KG1 (cell line): ENCODE data around the gene NARF.

Experiments
- DNase-seq: peaks from one replicate; lab custom pipeline; 2025; lab: John Stamatoyannopoulos, UW

The NARF gene

DNA sequence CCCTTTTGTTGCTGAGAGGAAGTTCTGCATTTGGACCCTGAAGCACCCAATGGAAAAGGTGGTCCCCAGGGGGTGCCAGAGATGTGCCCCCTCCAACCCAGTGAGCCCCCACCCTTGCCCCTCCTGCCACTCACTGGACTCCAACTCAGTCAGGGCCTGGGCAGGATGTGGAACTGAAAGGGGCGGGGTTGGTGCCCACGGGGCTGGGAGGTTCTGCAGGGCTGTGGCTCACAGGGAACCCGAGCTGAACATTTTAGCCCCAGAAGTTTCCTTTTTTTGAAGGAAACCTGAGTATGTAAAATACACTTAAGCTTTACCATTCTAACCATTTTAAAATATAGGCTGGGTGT lies 24.4 kb upstream of the NARF start:
- DNase-seq = no peak

DNA sequence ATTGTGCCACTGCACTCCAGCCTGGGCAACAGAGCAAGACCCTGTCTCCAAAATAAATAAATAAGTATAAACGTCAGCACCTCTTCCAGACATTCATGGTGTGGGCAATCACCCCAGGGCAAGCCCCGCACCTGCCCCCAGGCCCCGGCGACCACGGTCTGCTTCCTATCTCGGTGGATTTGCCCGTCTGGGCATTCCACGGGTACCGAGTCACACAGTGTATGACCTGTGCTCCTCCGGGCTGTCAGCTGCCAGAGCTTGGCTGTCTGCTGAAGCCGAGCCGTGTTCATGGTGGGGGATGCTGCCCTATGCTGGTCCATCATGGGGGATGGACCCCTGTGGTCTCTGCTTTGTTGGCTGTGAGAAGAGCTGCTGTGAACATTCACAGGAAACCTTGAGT lies 23.4 kb upstream of the NARF start:
- DNase-seq = no peak

DNA sequence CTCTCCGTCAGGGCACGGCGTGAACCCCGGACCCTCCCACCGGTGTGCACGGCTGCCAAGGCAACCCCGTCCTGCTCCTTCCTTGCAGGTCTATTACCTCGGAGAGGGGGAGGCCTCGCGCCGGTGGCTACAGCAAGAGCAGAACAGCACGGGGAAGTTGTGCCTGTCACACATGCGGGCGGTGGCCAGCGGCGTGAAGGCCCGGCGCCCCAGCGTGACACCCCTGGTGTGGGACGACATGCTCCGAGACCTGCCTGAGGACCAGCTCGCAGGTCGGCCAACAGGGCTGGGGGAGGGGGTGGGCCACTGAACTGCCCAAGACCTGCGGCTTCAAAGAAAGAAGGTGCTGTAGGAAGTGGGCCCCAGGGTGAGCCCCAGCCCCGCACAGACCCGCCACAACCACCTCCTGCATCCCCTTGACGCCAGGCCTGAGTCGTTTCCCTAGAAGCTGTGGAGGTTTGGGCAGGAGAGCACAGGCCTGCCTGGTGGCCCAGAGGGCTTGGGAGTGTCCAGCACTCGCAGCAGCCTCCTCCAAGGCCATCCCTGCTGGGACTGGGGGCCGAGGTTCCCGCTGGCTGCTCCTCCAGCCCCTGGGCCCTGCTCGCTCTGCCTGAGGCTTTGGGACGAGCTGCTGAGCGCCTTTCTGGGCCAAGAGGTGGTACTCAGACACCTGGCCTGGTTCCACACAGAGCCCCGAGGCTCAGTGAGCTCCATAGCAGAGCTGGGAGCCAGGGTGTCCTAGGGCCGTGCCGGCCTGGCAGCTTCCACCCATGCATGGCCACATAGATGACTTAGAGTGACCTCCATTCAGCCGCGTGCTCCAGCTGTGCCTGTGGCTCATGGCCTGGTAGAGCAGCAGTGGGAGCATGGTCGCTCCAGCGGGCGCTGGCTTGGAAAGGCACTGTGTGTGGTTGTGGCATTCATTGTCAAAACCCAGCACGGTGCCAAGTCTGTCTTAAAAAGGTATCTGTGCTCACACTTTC lies 22.6 kb upstream of the NARF start:
- no peak for DNase-seq

DNA sequence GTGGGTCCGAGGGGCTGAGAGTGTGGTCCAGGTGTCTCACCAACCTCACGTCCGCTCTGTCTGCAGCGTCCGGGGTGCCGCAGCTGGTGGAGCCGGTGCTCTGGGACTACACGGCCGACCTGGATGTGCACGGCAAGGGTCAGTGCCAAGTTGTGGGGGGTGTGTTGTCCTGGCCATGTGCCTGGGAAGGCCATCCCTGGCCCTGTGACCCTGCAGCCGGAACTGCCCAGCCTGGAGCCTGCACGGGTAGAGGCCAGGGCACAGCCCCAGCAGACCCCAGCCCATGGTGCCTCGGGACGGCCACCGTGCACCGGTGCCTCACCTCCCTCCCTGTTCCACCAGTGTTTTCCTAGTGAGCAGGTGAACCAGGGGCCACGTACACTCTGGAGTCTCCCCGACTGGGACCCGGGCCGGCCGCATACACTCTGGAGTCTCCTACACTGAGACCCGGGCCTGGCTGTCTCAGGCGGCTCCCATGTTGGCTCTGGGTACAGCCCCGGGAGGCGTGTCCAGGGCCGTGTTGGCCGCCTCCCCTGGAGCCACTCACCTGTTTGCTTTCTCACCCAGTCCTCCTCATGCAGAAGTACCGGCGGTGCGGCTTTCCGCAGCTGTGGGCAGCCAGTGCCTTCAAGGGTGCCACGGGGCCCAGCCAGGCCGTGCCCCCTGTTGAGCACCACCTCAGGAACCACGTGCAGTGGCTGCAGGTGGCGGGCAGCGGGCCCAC lies 21.8 kb upstream of the NARF start:
- no peak for DNase-seq

DNA sequence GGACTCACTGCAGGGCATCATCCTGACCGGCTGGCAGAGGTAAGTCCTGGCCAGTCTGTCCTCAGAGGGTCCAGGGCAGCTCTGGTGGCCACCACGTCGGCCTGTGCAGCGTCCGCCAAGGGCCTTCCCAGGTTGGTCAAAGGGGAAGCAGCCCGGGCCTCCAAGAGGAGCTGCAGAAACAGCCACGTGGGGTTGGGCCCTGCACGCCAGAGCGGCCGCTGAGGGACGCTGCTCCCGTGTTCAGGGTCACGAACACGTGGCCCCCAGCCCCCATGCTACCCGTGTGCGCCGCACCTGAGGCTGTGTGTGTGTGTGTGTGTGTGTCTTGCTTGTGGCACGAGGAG lies 21.2 kb upstream of the NARF start:
- no peak for DNase-seq

DNA sequence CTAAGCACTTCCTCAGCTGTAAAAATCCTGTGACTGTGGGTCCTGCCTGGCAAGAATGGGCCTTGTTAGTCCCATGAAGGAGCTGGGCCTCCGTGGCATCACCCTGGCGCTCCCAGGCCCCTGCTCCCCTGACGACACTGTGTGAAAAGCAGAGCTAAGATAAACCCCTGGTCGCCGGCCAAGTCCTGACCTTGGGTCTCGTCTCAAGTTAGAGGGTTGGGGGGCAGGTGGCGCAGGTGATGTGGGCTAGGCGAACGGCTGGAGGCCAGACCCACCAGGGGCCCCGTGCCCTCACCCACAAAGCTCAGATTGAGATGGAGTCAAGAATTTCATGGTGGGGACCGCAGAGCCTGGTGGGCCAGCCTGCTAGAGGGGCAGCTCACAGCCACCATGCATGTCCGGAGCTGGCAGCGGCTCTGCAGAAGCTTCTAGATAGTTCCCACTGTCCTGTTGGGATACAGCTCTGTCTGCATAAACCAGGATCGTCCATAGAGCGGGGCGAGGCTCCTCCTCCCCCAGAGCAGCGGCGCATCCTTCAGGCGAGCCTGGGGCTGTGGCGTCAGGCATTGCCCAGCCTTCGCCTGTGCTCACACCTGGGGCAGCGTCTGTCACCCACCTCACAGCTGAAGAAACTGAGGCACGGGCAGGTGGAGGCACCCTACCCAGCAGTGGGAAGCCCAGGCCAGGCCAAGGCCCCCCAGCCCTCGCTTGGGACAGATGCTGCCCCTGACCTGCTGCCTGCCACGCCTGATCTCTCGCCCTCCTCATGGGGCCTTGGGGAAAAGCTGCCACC lies 19.9 kb upstream of the NARF start:
- DNase-seq = no peak

DNA sequence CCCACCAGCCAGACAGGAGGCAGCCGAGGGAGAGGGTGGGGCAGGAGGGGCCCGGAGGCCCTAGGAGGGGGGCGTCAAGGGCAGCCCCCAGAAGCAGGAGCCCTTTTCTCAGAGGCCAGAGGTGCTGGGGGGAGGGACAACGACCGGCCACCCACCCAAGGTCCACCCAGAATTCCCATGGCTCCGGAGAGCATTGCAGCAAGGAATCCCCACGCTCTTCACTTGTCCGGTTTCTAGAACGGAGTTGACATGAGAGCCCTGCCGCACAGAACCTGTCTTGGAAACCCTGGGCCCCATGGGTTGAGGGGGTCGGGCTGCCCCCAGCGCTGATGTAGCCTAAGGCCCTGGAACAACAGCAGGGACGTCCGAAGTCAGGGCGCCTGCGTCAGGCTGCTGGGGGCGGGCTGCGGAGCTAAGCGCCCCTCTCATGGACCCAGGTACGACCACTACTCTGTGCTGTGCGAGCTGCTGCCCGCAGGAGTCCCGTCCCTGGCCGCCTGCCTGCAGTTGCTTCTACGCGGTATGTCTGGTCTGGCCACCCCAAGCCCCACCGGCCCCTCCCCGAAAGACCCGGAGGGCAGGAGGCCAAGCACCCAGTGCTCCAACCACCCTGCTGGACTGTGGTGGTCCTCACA lies 19.2 kb upstream of the NARF start:
- no peak for DNase-seq

DNA sequence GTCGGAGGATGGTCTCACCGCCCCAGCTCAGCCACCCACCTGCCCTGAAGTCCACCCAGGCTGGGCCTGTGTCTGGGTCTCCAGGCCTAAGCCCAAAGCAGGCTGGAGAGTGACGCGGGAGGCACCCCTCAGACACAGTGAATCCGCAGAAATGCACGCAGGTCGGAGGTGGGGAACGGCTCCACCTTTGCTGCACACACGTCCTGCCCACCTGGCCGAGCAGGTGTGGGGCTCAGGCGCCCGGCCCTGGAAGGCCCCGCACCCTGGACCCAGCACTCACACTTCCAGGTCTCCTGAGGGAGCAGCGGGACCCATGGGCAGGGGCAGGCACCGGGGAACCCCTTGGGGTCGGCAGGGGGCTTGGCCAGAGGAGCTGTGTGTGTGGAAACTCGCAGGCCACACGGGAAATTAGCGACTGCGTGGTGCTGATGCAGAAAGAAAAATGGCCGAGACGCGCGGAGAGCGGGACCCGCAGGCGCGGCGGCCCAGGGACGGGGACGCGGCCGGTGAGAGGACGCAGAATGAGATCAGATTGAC lies 18.6 kb upstream of the NARF start:
- no peak for DNase-seq

DNA sequence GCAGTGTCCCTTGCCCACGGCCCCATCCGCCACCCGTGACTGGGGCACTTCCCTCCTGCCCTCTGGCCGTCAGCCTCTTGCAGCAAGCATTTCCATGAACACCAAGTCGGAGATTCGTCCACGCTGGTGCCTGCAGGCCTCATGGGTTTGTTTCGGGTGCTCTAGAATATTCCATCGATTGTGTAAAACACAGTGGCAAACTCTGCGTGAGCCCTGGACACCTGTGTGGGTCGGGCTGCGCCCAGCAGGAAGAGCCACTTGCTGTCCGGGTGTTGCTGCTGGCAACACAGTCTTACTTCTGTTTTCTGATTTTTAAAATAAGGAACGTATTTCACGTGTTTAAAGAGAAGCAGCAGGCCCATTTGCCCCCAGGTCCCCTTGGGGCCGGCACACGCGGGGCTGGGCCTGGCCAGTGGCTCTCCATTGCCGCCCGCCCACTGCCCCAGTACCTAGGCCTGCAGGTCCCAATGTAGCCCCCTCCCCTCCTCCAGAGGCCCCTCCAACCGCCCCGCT lies 18.0 kb upstream of the NARF start:
- DNase-seq = no peak

DNA sequence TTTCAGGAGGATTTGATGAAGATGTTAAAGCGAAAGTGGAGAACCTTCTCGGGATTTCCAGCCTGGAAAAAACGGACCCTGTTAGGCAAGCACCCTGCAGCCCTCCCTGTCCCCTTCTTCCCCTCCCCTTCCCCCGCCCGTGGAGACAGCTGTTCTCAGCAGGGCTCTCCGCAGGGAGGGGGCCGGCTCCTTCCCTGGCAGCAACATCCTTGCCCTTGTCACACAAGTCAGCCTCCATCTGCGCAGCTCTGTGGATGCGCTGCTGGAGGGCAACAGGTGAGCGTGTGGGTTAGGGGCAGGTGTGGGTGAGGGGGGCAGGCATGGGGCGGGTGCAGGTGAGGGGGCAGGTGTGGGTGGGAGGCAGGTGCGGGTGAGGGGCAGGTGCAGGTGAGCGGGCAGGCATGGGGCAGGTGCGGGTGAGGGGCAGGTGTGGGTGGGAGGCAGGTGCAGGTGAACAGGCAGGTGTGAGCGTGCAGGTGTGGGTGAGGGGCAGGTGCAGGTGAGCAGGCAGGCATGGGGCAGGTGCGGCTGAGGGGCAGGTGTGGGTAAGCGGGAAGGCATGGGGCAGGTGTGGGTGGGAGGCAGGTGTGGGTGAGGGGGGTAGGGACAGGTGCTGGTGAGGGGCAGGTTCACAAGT lies 17.4 kb upstream of the NARF start:
- DNase-seq = no peak

DNA sequence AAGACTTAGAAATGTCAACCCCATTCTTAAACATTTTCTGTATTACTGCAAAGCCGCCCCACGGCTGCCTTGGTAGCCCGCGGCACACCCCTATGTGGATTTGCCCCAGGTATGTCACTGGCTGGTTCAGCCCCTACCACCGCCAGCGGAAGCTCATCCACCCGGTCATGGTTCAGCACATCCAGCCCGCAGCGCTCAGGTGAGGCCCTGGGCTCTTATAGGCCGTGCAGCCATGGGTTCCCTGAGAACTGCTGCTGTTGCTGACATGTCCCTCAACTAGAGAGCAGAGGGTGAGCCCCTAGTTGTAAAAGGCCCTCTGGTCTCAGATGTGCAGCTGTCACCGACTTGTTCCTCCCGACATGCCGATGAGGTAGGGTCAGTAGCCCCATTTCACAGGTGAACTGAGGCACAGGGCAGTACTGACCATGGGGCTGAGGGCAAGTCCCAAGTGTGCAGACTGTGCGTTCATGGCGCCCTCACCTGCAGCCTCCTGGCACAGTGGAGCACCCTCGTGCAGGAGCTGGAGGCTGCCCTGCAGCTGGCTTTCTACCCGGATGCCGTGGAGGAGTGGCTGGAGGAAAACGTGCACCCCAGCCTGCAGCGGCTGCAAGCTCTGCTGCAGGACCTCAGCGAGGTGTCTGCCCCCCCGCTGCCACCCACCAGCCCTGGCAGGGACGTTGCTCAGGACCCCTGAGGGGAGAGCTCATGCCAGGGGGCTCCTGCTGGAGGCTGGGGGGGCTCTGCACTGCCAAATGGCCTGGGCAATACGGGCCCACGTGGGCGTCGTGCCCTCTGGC lies 16.7 kb upstream of the NARF start:
- no peak for DNase-seq

DNA sequence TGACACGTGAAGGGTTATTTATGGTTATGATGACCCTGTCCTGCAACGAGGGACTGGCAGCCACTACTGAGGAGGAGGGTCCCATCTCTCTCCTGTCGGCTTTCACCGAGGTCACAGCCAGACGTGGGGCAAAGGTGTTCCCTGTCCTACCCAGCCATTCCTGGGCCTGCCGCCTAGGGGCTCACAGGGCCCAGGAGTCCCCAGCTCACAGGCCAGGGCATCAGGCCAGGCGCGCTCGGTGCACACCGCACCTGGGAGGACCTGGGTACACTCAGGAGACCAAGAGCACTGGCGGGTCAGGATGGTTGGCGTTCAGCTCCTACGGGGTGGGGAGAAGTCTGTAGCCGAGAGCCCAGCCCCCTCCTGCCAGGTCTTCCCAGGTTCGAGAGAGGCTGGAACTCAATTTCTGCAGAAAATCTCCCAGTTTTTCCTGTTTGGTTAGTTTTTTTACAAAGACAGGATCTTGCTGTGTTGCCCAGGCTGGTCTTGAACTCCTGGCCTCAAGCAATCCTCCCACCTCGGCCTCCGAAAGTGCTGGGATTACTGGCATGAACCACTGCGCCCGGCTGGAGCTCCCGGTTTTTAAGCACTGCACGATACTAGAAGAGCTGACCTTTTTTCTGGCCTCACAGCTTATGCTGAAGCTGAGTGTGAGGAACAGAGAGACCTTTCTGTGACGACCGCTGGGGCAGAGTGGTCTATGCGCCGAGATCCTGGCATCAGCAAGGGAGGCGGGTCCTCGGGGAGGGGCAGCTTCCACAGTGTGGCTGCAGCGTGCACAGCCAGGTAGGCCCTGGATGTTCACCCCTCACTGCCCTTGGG lies 15.7 kb upstream of the NARF start:
- no peak for DNase-seq

DNA sequence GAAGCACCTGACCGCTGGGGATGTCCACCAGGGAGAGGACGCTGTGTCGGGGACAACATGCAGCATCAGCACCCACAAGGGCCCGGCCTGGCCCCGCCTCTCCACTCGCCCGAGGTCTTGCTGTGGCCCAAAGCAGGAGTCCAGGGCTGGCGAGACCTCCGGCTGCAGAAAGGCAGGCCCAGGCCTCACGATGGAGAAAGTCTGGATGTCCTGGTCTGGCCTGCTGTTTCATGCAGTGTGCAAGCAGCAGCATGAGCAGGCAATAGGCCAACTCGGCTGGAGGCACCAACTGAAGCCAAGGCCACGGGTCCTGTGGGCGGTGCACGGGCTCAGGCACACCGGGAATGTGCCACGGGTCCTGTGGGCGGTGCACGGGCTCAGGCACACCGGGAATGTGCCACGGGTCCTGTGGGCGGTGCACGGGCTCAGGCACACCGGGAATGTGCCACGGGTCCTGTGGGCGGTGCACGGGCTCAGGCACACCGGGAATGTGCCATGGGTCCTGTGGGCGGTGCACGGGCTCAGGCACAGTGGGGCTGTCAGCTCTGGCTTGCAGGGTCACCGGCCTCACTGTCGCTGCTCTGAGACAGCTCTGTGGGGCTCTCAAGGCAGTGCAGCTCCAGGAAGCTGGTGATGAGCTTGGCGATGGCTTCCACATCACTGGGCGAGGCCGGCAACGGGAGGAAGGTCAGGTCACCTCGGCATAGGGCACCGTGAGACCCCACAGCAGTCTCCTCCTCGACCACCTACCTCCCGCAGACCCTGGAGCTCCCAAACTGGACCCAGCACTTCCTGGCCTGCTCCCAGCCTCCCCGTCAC lies 14.9 kb upstream of the NARF start:
- DNase-seq = no peak

DNA sequence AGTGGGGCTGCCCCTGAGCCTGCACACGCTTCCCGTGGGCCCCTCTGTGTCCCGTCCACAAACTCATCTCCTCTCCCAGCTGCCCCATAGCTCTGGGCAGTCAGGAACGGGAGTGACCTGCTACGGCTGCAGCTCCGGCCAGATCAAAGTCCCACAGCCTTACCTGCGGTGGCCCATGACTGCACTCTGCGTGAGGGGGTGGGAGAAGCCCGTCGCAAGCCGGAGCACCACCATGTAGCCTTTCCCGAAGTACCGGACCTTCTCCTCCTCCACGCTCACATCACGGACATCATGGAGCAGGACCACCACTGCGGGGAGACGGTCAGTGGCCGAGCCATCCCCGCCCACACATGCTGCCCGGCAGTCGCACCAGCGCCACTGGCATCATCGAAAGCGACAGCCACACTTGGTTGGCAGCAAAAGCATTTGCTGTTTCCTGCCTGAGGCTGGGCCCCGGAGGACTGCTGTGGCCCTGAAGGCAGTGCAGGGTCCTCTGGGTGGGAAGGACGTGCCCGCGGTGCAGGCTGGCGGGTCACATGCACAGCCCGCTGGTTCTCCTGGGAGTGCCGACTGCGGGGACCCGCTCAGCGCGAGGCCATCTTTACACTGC lies 14.2 kb upstream of the NARF start:
- DNase-seq = no peak

DNA sequence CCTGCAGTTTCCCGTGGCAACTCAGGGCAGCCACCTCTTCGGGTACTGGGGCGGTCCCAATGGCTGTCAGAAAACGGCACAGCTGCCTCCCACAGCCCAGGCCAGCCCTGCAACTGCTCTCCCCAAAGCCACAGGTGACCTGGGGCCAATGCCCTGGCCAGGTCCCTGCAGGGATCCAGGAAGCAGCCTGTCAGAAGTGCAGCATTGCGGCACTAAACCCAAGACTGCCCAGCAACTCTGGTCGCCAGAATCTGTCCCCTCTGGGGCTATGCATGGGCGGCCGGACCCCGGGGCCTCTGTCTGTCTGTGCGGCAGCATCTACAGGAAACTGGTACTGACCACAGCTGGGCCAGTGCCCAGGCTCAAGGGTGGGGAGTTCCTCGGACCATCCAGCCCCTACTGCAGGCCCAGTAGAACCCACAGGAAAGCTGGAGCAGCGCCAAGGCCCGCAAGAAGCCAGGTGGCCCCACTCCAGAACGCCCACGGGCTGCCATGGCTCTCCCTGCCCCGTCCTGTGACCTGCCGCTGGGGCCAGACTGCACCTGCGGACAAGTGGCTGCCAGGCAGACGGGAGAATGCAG lies 13.5 kb upstream of the NARF start:
- DNase-seq = no peak

DNA sequence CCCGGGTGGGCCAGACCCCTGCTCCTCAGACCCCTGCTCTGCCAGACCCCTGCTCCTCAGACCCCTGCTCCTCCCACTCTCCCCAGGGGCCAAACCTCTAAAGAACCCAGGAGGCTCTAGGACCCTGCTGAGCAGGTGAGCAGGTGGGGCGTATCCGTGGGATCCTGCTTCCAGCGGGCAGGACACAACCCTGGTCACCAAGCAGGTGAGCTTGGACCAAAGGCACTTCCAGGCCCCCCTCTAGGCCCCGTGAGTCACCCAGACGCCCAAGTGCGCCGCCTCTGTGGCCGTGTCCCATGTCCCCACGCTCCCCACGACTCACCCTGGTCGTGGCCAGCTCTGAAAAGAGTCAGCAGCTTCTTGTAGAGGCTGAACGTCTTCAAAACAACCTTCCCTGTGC lies 13.0 kb upstream of the NARF start:
- DNase-seq = no peak

DNA sequence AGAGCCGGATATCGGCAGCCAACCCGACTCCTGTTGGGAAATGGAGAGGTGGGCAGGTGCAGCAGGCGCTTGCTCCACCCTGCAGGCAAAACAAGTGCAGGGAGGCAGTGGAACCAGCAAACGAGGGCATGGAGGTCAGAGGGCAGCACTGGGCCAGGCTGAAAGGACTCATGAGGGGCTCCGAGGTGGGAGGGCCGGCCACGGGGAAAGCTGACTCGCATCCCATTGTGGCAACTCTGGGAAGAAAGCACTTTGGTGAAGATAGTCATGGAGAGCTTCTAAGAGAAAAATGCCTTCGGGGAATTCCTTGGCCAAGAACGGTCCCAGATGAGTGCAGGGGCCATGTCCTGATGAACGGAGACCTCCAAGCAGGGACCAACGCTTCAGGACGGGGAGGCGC lies 12.4 kb upstream of the NARF start:
- DNase-seq = no peak

DNA sequence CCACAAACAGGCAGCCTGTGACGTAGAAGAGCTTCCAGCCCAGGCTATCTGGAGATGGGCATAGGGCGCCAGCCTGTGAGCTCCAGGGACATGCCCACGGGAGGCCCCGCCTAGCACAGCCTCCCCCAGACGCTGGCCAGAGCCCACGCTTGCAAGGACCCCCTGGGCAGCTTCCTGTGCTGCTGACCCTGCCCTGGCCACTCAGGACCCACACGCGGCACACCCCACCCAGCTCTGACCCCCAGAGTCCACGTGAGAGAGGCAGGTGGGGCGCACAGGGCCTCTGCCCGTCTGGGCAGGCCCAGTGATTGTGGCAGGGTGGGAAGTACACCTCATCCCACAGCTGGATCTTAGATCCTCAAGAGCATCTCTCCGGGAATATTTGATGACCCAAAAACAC lies 11.9 kb upstream of the NARF start:
- DNase-seq = no peak
